B cell (primary cell): ENCODE data around the gene LCN12. TPM values are rescaled to one million over a fixed set of nuclear protein-coding genes. Genes with fewer than 3 reads are reported as not detected.

Source experiments
- ATAC-seq: fragments of 200-7000 bp; cut with Tn5 transposase; one replicate; pipeline ENCODE4 v1.10.0; 2021; ENCODE audit warnings: low read depth, mild to moderate bottlenecking, moderate number of reproducible peaks, moderate library complexity
- CTCF ChIA-PET: fragments of 350-600 bp; sonication (Branson Sonifier 250); formaldehyde crosslinking; loops from one replicate; lab custom pipeline; 2021; ENCODE audit warnings: antibody characterized with exemption, inconsistent platforms; lab: Charles Lee
- POLR2A ChIA-PET: fragments of 350-600 bp; sonication (Branson Sonifier 250); formaldehyde crosslinking; loops from one replicate; lab custom pipeline; 2021; ENCODE audit warnings: antibody characterized with exemption; lab: Charles Lee
- DNase-seq: peaks from one replicate; pipeline ENCODE4 v3.0.0; 2013
- H2AFZ ChIP-seq: 2 replicates; pipeline ENCODE4 v1.6.1; 2012; ENCODE audit warnings: mild to moderate bottlenecking, low read depth, low read length; ENCODE audit not compliant: insufficient read depth, poor library complexity, severe bottlenecking
- H3K27ac ChIP-seq, 2 donors: 1 replicate in 1 of 2; 2 replicates in 1 of 2; pipeline ENCODE4 v1.5.1; 2012 to 2013; ENCODE audit warnings: low read length in 2 of 2, mild to moderate bottlenecking in 2 of 2, moderate library complexity in 1 of 2
- H3K27me3 ChIP-seq, 4 experiments: fragments of 200-600 bp in 1 of 4; sonication (generic) in 1 of 4; replicated peaks in 1 of 4; 1 replicate in 2 of 4; 2 replicates in 2 of 4; pipeline versions ENCODE4 v1.6.1 to v1.7.0; 2013 to 2016; ENCODE audit warnings: low read length in 3 of 4, mild to moderate bottlenecking in 2 of 4, mixed read lengths in 1 of 4, moderate library complexity in 1 of 4; ENCODE audit not compliant: insufficient read depth in 4 of 4, control insufficient read depth in 3 of 4; ENCODE audit errors: control extremely low read depth in 1 of 4
- H3K36me3 ChIP-seq, 2 experiments: replicated peaks in 1 of 2; 1 replicate in 1 of 2; 2 replicates in 1 of 2; pipeline versions ENCODE4 v1.6.1 to v1.7.1; 2013; ENCODE audit warnings: low read length in 1 of 2; ENCODE audit not compliant: insufficient read depth in 2 of 2, control insufficient read depth in 1 of 2; ENCODE audit errors: control extremely low read depth in 1 of 2, extremely low read depth in 1 of 2
- H3K4me1 ChIP-seq, 2 donors: fragments of 200-600 bp in 1 of 2; sonication (generic) in 1 of 2; 1 replicate in 1 of 2; 2 replicates in 1 of 2; pipeline versions ENCODE4 v1.5.1 to v1.6.1; 2013 to 2017; ENCODE audit warnings: low read length in 2 of 2; ENCODE audit not compliant: control insufficient read depth in 2 of 2, insufficient read depth in 2 of 2
- H3K4me2 ChIP-seq: replicated peaks from 2 replicates; pipeline ENCODE3; 2012; ENCODE audit warnings: mild to moderate bottlenecking, low read depth, low read length; ENCODE audit not compliant: poor library complexity, severe bottlenecking
- H3K4me3 ChIP-seq, 5 experiments: fragments of 200-600 bp in 1 of 5; sonication (generic) in 1 of 5; 1 replicate in 3 of 5; 2 replicates in 2 of 5; pipeline versions ENCODE4 v1.5.1 to v1.7.0; 2011 to 2016; ENCODE audit warnings: low read length in 4 of 5, mild to moderate bottlenecking in 4 of 5, low read depth in 2 of 5, control low read depth in 1 of 5, moderate library complexity in 1 of 5; ENCODE audit not compliant: insufficient read depth in 1 of 5; ENCODE audit errors: control extremely low read depth in 1 of 5, extremely low read depth in 1 of 5
- H3K79me2 ChIP-seq: fragments of 200-600 bp; sonication (generic); one replicate; pipeline ENCODE4 v1.6.0; 2016; ENCODE audit warnings: low read length; ENCODE audit not compliant: control insufficient read depth, insufficient read depth
- H3K9ac ChIP-seq: fragments of 200-600 bp; sonication (generic); 2 replicates; pipeline ENCODE4 v1.6.1; 2017; ENCODE audit warnings: mild to moderate bottlenecking, low read length, moderate library complexity
- H3K9me3 ChIP-seq, 3 donors: one replicate each; pipeline versions ENCODE4 v1.6.1 to v1.7.1; 2013; ENCODE audit warnings: low read length in 2 of 3; ENCODE audit not compliant: control insufficient read depth in 2 of 3, insufficient read depth in 1 of 3; ENCODE audit errors: control extremely low read depth in 1 of 3
- H4K20me1 ChIP-seq: 2 replicates; pipeline ENCODE4 v1.6.0; 2012; ENCODE audit warnings: mild to moderate bottlenecking, low read length; ENCODE audit not compliant: insufficient read depth, control insufficient read depth, poor library complexity, severe bottlenecking
- H3K27ac Mint-ChIP-seq: one replicate; pipeline ENCODE4 v1.8.0; 2021; ENCODE audit warnings: mixed read lengths
- H3K27me3 Mint-ChIP-seq: one replicate; pipeline ENCODE4 v1.8.0; 2021; ENCODE audit warnings: mixed read lengths
- H3K4me1 Mint-ChIP-seq: one replicate; pipeline ENCODE4 v1.8.0; 2021; ENCODE audit warnings: mixed read lengths
- H3K4me3 Mint-ChIP-seq: one replicate; pipeline ENCODE4 v1.8.0; 2021; ENCODE audit warnings: mixed read lengths
- H3K9me3 Mint-ChIP-seq: one replicate; pipeline ENCODE4 v1.8.0; 2022; ENCODE audit warnings: mixed read lengths; ENCODE audit not compliant: insufficient read depth
- CTCF ChIP-seq: fragments of 200-600 bp; IDR thresholded peaks from one replicate; pipeline ENCODE4 v1.8.0; 2022; ENCODE audit warnings: antibody characterized with exemption, mild to moderate bottlenecking
- EZH2 ChIP-seq: IDR thresholded peaks from 2 replicates; pipeline ENCODE4 v1.6.1; 2012; ENCODE audit warnings: borderline replicate concordance, low read depth, mild to moderate bottlenecking, moderate library complexity, low read length; ENCODE audit not compliant: insufficient read depth, poor library complexity, severe bottlenecking
- WGBS: methylation state at CpG from one replicate; pipeline ENCODE4 v1.1.5; 2013; ENCODE audit warnings: missing lambda C conversion rate; ENCODE audit not compliant: insufficient coverage; 5-methylcytosine and 5-hydroxymethylcytosine counted together
- intact Hi-C: fragments of 100-400 bp; cut with micrococcal nuclease; formaldehyde crosslinking; loops from one replicate; pipeline ENCODE4 v1.10.0; 2022
- polyA plus RNA-seq: library from polyadenylated mRNA; depleted of rRNA; stranded (reverse); fragments of >200 nt; gene quantifications from 2 replicates; pipeline ENCODE4 v1.2.3, GENCODE V29; 2012
- total RNA-seq, 2 donors: library from RNA; stranded (reverse); fragments of 120-200 nt in 1 of 2; gene quantifications; 1 replicate in 1 of 2; 2 replicates in 1 of 2; pipeline versions ENCODE4 v1.2.3 to v1.2.4, GENCODE V29; 2013 to 2022

Gene LCN12
- total and polyA plus RNA-seq, 2 donors (not counting 1 experiment from before 2014, with no cell fraction given): 2.4 to 2.6 TPM

GRCh38 chr9:136920069-136920468 is 32.0 kb upstream of the LCN12 start:
- POLR2A ChIA-PET: interaction anchor here (1.0 kb wide), 1 partner anchor 10 kb away, joined by 6 read pairs; no protein-coding TSS in a partner anchor
- Mint-ChIP-seq H3K27me3 (no peaks in the 10 kb centered on the region), H3K27ac (no peak overlapping the region), H3K9me3 (no peaks in the 10 kb centered on the region), H3K4me3 (no peak overlapping the region), H3K4me1 (no peaks in the 10 kb centered on the region)
- DNase-seq: no peak
- Histone ChIP-seq H2AFZ (no peak overlapping the region), H3K36me3 (peaks cover 6 to 67% of the 10 kb centered on the region in 2 experiments), H3K9me3 (no peaks in the 10 kb centered on the region), H3K4me1 (no peaks in the 10 kb centered on the region), H3K4me2 (no peak overlapping the region), H3K4me3 (no peak overlapping the region), H4K20me1 (peaks cover 44% of the 10 kb centered on the region), H3K9ac (no peak overlapping the region), H3K27me3 (no peaks in the 10 kb centered on the region), H3K79me2 (peaks cover 45% of the 10 kb centered on the region), H3K27ac (no peak overlapping the region)
- intact Hi-C loops: no loop called here
- WGBS: 98% methylated on average over 15 of the region's 15 CpGs
- no peak for ATAC-seq
- CTCF ChIA-PET: interaction anchor here (0.7 kb wide), 1 partner anchor 114 kb away, joined by 3 read pairs; no protein-coding TSS in a partner anchor
- TF ChIP-seq EZH2 (no peak), CTCF (no peak)

GRCh38 chr9:136920734-136921231 is 31.3 kb upstream of the LCN12 start:
- POLR2A ChIA-PET: interaction anchor here (0.6 to 1.0 kb wide), 2 partner anchors 9 to 165 kb away, joined by 6 to 8 read pairs; no protein-coding TSS in a partner anchor
- H3K79me2 ChIP-seq: peaks cover 38% of the 10 kb centered on the region
- H3K27me3 Mint-ChIP-seq: no peaks in the 10 kb centered on the region
- H3K27ac Mint-ChIP-seq: no peak overlapping the region
- no peaks in the 10 kb centered on the region for H3K9me3 Mint-ChIP-seq
- no peaks in the 10 kb centered on the region for H3K9me3 ChIP-seq
- no peak overlapping the region for H2AFZ ChIP-seq
- DNase-seq (no peak), ATAC-seq (no peak)
- H3K36me3 ChIP-seq: peaks cover 6 to 68% of the 10 kb centered on the region in 2 experiments
- H3K9ac ChIP-seq: no peak overlapping the region
- TF ChIP-seq CTCF: no peak
- TF ChIP-seq EZH2: no peak
- no peak overlapping the region for H3K4me3 Mint-ChIP-seq
- H3K27me3 ChIP-seq: no peaks in the 10 kb centered on the region
- H3K4me1 ChIP-seq: no peaks in the 10 kb centered on the region
- H3K4me3 ChIP-seq: no peak overlapping the region
- H3K27ac ChIP-seq: no peak overlapping the region
- intact Hi-C loops: no loop called here
- CTCF ChIA-PET: no interaction called here
- H3K4me2 ChIP-seq: no peak overlapping the region
- WGBS: 96% methylated on average over 13 of the region's 14 CpGs
- no peaks in the 10 kb centered on the region for H3K4me1 Mint-ChIP-seq
- H4K20me1 ChIP-seq: peaks cover 37% of the 10 kb centered on the region
